Activated CD8-positive, alpha-beta memory T cell treated with anti-CD3 and anti-CD28 coated beads, Interleukin-2, amount 50 U/mL, for 4 hours (primary cell): Measurements from ENCODE around the gene CHERP.
"Not testable (repeated sequence)": the region's sequence is repeated elsewhere in the genome, so short reads cannot be mapped to it uniquely, and the experiment has no call there.

Experiments
- DNase-seq: peaks from one replicate; pipeline ENCODE4 v3.0.0-alpha.2; 2020

Gene CHERP

GRCh38 chr19:16575861-16576689 is 33.8 kb upstream of the CHERP start:
- DNase-seq, result no peak

- DNase-seq, result no peak
Measured at GRCh38 chr19:16575282-16575681, 33.0 kb upstream of the CHERP start.

GRCh38 chr19:16573925-16574324 is 31.7 kb upstream of the CHERP start:
- DNase-seq, result no peak

- no peak for DNase-seq
Measured at GRCh38 chr19:16573296-16573695, 31.1 kb upstream of the CHERP start.

- peak; percentile 92 for DNase-seq
Measured at GRCh38 chr19:16572332-16573211, 30.3 kb upstream of the CHERP start, which contains the start of gene SLC35E1. Gene SLC35E1 (minus strand): TSS chr19:16572415. CDS start chr19:16572364, 51 bp downstream.

- DNase-seq, result peak; percentile 45
Measured at GRCh38 chr19:16571822-16572331, 29.6 kb upstream of the CHERP start.

GRCh38 chr19:16571283-16571682 is 29.0 kb upstream of the CHERP start:
- no peak for DNase-seq

GRCh38 chr19:16569609-16570320 is 27.5 kb upstream of the CHERP start:
- DNase-seq, result no peak

GRCh38 chr19:16566702-16567101 is 24.5 kb upstream of the CHERP start:
- no peak for DNase-seq

- DNase-seq, result peak; percentile 70
Measured at GRCh38 chr19:16566161-16566560, 23.9 kb upstream of the CHERP start.

GRCh38 chr19:16564842-16565241 is 22.6 kb upstream of the CHERP start:
- no peak for DNase-seq

- DNase-seq, result no peak
Measured at GRCh38 chr19:16562608-16563025, 20.4 kb upstream of the CHERP start.

- no peak for DNase-seq
Measured at GRCh38 chr19:16561382-16561781, 19.1 kb upstream of the CHERP start.

GRCh38 chr19:16559780-16560276 is 17.6 kb upstream of the CHERP start:
- no peak for DNase-seq

- DNase-seq, result no peak
Measured at GRCh38 chr19:16554776-16555175, 12.5 kb upstream of the CHERP start.

- DNase-seq, result not testable (repeated sequence)
Measured at GRCh38 chr19:16551902-16552301, 9.7 kb upstream of the CHERP start.

- no peak for DNase-seq
Measured at GRCh38 chr19:16548956-16549355, 6.7 kb upstream of the CHERP start.

GRCh38 chr19:16544473-16545231 is 2.4 kb upstream of the CHERP start:
- DNase-seq, result no peak

GRCh38 chr19:16543734-16544133 is 1.5 kb upstream of the CHERP start:
- DNase-seq, result not testable (repeated sequence)

GRCh38 chr19:16542910-16543472 is 754 bp upstream of the CHERP start:
- no peak for DNase-seq

GRCh38 chr19:16541526-16542044 is 652 bp downstream of the CHERP start:
- no peak for DNase-seq
